ENCODE results near the gene ROR1.

- no peak for TF ChIP-seq CTCF (IDR thresholded peaks at IDR 0.05)
- TF ChIP-seq EZH2 (IDR thresholded peaks at IDR 0.05), result no peak
Measured at GRCh38 chr1:63969441-63969901, 195.7 kb downstream of the ROR1 start.

Data from neural progenitor cell (in vitro differentiated cells).